GM06990 (cell line): ENCODE results near the gene GLCCI1.

Experiments
- DNase-seq: peaks from one replicate; pipeline ENCODE4 v3.0.0-alpha.2; 2011; ENCODE audit not compliant: insufficient read length; ENCODE audit errors: extremely low read depth
- H3K27me3 ChIP-seq: replicated peaks from 2 replicates; pipeline ENCODE4 v1.6.0; 2011; ENCODE audit warnings: low read length; ENCODE audit not compliant: control insufficient read depth, insufficient read depth
- H3K36me3 ChIP-seq: 2 replicates; pipeline ENCODE4 v1.5.1; 2011; ENCODE audit warnings: low read length; ENCODE audit not compliant: control insufficient read depth, insufficient read depth
- H3K4me3 ChIP-seq: replicated peaks from 2 replicates; pipeline ENCODE4 v1.5.1; 2011; ENCODE audit warnings: low read depth, mild to moderate bottlenecking, control low read depth, low read length
- TF ChIP-seq, protein P1 (sequence below): IDR thresholded peaks from 2 replicates; pipeline ENCODE4 v1.5.1; 2011; ENCODE audit warnings: low read length, control low read depth, mild to moderate bottlenecking, inconsistent platforms; ENCODE audit not compliant: insufficient read depth, poor library complexity, severe bottlenecking

GLCCI1 gene

DNA sequence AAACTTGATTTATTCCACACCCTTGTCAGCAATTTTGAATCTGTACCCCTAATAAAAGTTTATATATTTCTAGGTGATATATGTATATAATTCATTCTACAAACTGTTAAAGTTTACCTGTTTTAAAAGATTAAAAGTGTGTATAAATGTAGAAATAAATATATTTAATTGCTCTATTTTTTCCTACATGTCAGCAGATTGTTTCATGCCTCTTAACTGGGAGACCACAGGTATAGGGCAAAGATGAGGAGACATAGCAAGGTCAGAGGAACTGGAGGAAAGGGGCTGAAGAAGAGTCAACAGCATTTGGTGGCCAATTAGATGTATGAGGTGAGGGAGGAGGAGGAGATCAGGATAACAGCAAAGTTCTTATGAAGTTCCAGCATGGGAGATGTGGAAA lies 109.8 kb downstream of the GLCCI1 start:
- TF ChIP-seq, protein P1, sequence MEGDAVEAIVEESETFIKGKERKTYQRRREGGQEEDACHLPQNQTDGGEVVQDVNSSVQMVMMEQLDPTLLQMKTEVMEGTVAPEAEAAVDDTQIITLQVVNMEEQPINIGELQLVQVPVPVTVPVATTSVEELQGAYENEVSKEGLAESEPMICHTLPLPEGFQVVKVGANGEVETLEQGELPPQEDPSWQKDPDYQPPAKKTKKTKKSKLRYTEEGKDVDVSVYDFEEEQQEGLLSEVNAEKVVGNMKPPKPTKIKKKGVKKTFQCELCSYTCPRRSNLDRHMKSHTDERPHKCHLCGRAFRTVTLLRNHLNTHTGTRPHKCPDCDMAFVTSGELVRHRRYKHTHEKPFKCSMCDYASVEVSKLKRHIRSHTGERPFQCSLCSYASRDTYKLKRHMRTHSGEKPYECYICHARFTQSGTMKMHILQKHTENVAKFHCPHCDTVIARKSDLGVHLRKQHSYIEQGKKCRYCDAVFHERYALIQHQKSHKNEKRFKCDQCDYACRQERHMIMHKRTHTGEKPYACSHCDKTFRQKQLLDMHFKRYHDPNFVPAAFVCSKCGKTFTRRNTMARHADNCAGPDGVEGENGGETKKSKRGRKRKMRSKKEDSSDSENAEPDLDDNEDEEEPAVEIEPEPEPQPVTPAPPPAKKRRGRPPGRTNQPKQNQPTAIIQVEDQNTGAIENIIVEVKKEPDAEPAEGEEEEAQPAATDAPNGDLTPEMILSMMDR: no peak
- Histone ChIP-seq H3K36me3 (peaks cover 6% of the 10 kb centered on the region), H3K27me3 (no peaks in the 10 kb centered on the region), H3K4me3 (no peak overlapping the region)
- DNase-seq: no peak

DNA sequence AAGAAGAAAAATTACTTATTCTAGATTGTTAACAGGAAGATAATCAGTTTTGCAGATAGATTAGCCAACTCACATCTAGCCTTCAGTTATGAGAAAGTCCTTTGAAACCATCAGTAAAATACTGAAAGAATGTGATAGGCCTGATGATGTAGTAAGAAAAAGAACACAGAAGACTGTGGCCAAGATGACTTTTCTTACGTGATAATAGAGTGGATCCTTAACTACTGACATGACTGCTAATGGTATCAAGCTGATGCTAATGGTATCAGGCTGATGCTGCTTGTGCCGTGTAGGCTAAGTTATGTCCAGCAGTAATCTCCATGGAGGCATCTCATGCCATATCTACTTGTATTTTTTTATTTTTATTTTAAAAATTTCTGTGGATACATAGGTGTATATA lies 114.2 kb downstream of the GLCCI1 start:
- Histone ChIP-seq H3K36me3 (peaks cover 11% of the 10 kb centered on the region), H3K27me3 (no peaks in the 10 kb centered on the region)
- no peak for DNase-seq

DNA sequence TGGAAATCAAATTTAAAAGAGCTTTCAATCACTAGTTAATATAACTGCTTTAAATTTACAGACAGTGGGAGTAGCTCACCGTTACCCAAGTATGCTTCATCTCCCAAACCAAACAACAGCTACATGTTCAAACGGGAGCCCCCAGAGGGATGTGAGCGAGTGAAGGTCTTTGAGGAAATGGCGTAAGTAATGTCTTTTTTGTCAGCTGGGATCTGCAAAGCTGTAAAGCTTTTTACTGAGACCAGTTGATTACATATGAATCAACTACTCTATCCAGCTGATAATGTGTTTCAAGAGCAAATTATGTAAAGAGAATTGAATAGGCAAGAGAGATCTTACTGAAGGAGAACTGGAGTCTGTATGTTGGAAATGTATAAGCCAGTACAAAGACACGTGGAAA lies 116.2 kb downstream of the GLCCI1 start:
- Histone ChIP-seq H3K27me3 (no peaks in the 10 kb centered on the region), H3K36me3 (peaks cover 11% of the 10 kb centered on the region), H3K4me3 (no peak overlapping the region)
- TF ChIP-seq, protein P1: no peak
- no peak for DNase-seq

More for the DNA sequence above, 114.2 kb downstream of the GLCCI1 start:
- H3K4me3 ChIP-seq: no peak overlapping the region
- TF ChIP-seq, protein P1: no peak

DNA sequence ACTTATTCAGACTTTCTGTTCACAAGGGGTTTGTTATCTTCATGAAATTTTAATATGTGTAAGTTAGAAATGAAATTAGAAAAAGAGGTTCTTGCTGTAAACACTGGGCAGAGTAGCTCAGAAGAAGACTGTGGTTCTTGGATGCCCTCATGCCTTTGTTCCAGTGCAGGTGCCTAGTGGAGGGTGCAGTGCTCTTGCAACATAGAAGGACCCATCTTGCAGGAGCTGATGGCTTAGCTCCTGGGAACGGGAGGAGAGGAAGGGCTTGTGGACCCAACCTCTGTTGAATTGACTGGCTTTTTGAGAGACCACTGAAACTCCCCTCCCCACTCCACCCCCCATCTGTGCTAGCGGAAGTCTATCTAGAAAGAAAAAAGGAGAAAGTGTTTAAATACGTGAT lies 116.8 kb downstream of the GLCCI1 start:
- no peak overlapping the region for H3K4me3 ChIP-seq
- DNase-seq: no peak
- H3K27me3 ChIP-seq: no peaks in the 10 kb centered on the region
- H3K36me3 ChIP-seq: peaks cover 11% of the 10 kb centered on the region
- TF ChIP-seq, protein P1: no peak

DNA sequence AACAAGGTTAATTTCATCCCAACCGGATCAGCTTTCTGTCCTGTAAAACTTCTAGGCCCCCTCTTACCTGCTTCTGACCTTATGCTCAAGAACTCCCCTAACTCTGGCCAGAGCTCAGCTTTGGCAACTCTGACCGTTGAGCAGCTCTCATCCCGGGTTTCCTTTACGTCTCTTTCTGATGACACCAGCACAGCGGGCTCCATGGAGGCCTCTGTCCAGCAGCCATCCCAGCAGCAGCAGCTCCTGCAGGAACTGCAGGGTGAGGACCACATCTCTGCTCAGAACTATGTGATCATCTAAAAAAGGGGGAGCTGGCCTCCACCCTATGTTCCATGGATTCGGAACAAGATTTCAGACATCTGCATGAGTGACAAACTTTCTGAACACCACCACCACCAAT lies 117.6 kb downstream of the GLCCI1 start:
- Histone ChIP-seq H3K27me3 (no peaks in the 10 kb centered on the region), H3K4me3 (no peak overlapping the region), H3K36me3 (peaks cover 11% of the 10 kb centered on the region)
- DNase-seq: no peak
- TF ChIP-seq, protein P1: no peak

DNA sequence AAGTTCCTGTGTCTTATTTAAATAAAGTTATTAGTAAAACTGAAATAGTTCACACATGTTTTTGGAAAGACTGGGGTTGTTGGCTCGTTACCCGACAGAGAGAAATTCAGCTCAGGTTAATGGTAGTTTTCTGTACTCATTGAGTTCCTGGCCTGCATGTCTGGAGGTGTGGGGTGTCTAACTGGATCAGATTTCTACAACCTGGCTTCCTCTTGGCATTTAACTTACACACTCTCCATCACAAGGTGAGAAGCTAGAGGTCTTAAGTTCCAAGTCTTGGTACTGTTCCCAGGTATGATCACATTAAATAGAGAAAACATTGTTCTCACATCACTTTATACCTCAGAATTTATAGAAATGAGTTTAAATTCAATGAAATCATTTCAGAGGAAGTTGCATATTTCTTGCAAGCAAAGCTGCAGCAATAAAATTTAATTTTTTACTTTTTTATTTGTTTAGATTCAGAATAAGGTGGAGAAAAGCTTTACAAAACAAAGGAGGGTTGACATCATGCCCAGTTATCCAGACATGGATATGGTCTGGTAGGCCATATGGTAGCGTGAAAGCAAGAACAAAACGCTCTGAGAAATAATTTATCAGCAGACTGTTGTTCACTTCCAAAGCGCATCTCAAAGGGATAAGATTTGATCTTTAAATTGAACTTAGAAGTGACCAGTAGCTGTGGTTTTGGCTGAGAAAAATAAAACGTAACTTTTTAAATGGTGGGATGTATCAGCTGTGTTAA lies 120.6 kb downstream of the GLCCI1 start:
- Histone ChIP-seq H3K36me3 (peaks cover 11% of the 10 kb centered on the region), H3K4me3 (no peak overlapping the region), H3K27me3 (no peaks in the 10 kb centered on the region)
- TF ChIP-seq, protein P1: no peak
- DNase-seq: no peak
